NCI-H460 (cell line): ENCODE measurements around the gene SLC2A9. TPM values are rescaled to one million over a fixed set of nuclear protein-coding genes. Genes with fewer than 3 reads are reported as not detected.

Source experiments
- DNase-seq: peaks from one replicate; pipeline ENCODE4 v3.0.0-alpha.2; 2016; ENCODE audit warnings: low read depth; ENCODE audit errors: extremely low read depth
- total RNA-seq: library from RNA; depleted of rRNA; stranded (reverse); fragments of >200 nt; shearing (Covaris generic); gene quantifications from 2 replicates; pipeline ENCODE4 v1.2.3, GENCODE V29; 2014

The SLC2A9 gene
- total RNA-seq, 1 experiment from 2014 or later: not detected

GRCh38 chr4:9969526-9970398 lies 51.5 kb downstream of the SLC2A9 start:
- DNase-seq: no peak

- no peak for DNase-seq
Measured at GRCh38 chr4:9968472-9968871, 52.8 kb downstream of the SLC2A9 start.

- no peak for DNase-seq
Measured at GRCh38 chr4:9964879-9965278, 56.4 kb downstream of the SLC2A9 start.

GRCh38 chr4:9963328-9963727 lies 58.0 kb downstream of the SLC2A9 start:
- DNase-seq: no peak

GRCh38 chr4:9962611-9963314 lies 58.5 kb downstream of the SLC2A9 start:
- no peak for DNase-seq

- no peak for DNase-seq
Measured at GRCh38 chr4:9954468-9954867, 66.8 kb downstream of the SLC2A9 start.

- no peak for DNase-seq
Measured at GRCh38 chr4:9953089-9953488, 68.2 kb downstream of the SLC2A9 start.

GRCh38 chr4:9952415-9952950 lies 68.8 kb downstream of the SLC2A9 start:
- no peak for DNase-seq

- DNase-seq: no peak
Measured at GRCh38 chr4:9949573-9949972, 71.7 kb downstream of the SLC2A9 start.

- no peak for DNase-seq
Measured at GRCh38 chr4:9947168-9948062, 73.9 kb downstream of the SLC2A9 start.

- no peak for DNase-seq
Measured at GRCh38 chr4:9946170-9946569, 75.1 kb downstream of the SLC2A9 start.

- no peak for DNase-seq
Measured at GRCh38 chr4:9944431-9945425, 76.6 kb downstream of the SLC2A9 start.

- DNase-seq: no peak
Measured at GRCh38 chr4:9943761-9944160, 77.5 kb downstream of the SLC2A9 start.

GRCh38 chr4:9942921-9943600 lies 78.2 kb downstream of the SLC2A9 start:
- DNase-seq: no peak

- no peak for DNase-seq
Measured at GRCh38 chr4:9942139-9942538, 79.2 kb downstream of the SLC2A9 start.

GRCh38 chr4:9940041-9940440 lies 81.3 kb downstream of the SLC2A9 start:
- no peak for DNase-seq

- no peak for DNase-seq
Measured at GRCh38 chr4:9938933-9939332, 82.4 kb downstream of the SLC2A9 start.

- DNase-seq: no peak
Measured at GRCh38 chr4:9937078-9937477, 84.2 kb downstream of the SLC2A9 start.

- DNase-seq: no peak
Measured at GRCh38 chr4:9936129-9936644, 85.1 kb downstream of the SLC2A9 start.
